Chondrocyte (in vitro differentiated cells): ENCODE results near the gene SLC27A2. TPM values are rescaled to one million over a fixed set of nuclear protein-coding genes. Genes with fewer than 3 reads are reported as not detected.

Experiments used
- DNase-seq: peaks from one replicate; pipeline ENCODE4 v3.0.0; 2021; ENCODE audit warnings: mixed read lengths, low spot score
- H3K27ac Mint-ChIP-seq: one replicate; pipeline ENCODE4 v1.8.0; 2021; ENCODE audit warnings: mild to moderate bottlenecking, moderate library complexity, mixed read lengths; ENCODE audit not compliant: unreplicated experiment
- H3K27me3 Mint-ChIP-seq: 2 replicates; pipeline ENCODE4 v1.8.0; 2021; ENCODE audit warnings: low read depth, mixed read lengths
- H3K36me3 Mint-ChIP-seq: 2 replicates; pipeline ENCODE4 v1.8.0; 2021; ENCODE audit warnings: low read depth, mixed read lengths
- H3K4me1 Mint-ChIP-seq: 2 replicates; pipeline ENCODE4 v1.8.0; 2021; ENCODE audit warnings: low read depth, mild to moderate bottlenecking, mixed read lengths
- H3K4me3 Mint-ChIP-seq: one replicate; pipeline ENCODE4 v1.8.0; 2021; ENCODE audit warnings: mild to moderate bottlenecking, moderate library complexity, mixed read lengths; ENCODE audit not compliant: unreplicated experiment
- H3K9me3 Mint-ChIP-seq: 2 replicates; pipeline ENCODE4 v1.8.0; 2021; ENCODE audit warnings: low read depth, mixed read lengths
- CTCF ChIP-seq: fragments of 200-600 bp; sonication (generic); IDR thresholded peaks from 2 replicates; pipeline ENCODE4 v1.5.0; 2021; ENCODE audit warnings: antibody characterized with exemption, mild to moderate bottlenecking, moderate library complexity
- total RNA-seq: library from RNA; stranded (reverse); gene quantifications from 3 replicates; pipeline ENCODE4 v1.2.1, GENCODE V29; 2021

SLC27A2 gene
- total RNA-seq, 1 donor from 2014 or later: not detected

- DNase-seq: no peak
- H3K9me3 Mint-ChIP-seq: no peaks in the 10 kb centered on the region
Observed at GRCh38 chr15:50257332-50257731, 75.3 kb downstream of the SLC27A2 start.

DNA sequence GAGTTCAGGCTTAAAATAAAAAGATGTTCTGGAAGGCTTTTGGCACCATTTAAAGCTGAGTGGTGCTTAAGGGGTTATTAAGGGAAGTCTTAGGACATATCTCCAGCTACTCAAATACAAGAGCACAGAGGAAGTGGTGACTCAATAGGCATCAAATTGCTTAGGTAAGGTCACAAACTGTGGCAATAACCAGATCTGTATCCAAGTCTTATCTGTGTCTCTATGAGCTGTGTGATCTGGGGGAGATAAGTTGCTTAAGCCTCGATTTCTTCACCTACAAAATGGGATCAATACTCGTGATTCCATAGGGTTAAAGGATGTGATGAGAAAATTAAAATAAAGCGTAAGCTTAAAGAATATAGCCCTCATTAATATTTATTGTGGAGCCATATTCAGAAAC, 75.9 kb downstream of the SLC27A2 start:
- H3K27ac Mint-ChIP-seq: no peak overlapping the region
- H3K4me1 Mint-ChIP-seq: no peaks in the 10 kb centered on the region
- H3K27me3 Mint-ChIP-seq: no peaks in the 10 kb centered on the region
- TF ChIP-seq CTCF: no peak
- no peaks in the 10 kb centered on the region for H3K9me3 Mint-ChIP-seq
- H3K36me3 Mint-ChIP-seq: no peaks in the 10 kb centered on the region
- DNase-seq: no peak
- no peak overlapping the region for H3K4me3 Mint-ChIP-seq

More at GRCh38 chr15:50257332-50257731, 75.3 kb downstream of the SLC27A2 start:
- Mint-ChIP-seq H3K27ac (no peak overlapping the region), H3K4me3 (no peak overlapping the region), H3K27me3 (no peaks in the 10 kb centered on the region), H3K36me3 (no peaks in the 10 kb centered on the region), H3K4me1 (no peaks in the 10 kb centered on the region)
- TF ChIP-seq CTCF: no peak

- no peak for DNase-seq
- no peak for TF ChIP-seq CTCF
- no peaks in the 10 kb centered on the region for H3K36me3 Mint-ChIP-seq
- H3K9me3 Mint-ChIP-seq: no peaks in the 10 kb centered on the region
- H3K27me3 Mint-ChIP-seq: no peaks in the 10 kb centered on the region
- H3K4me1 Mint-ChIP-seq: no peaks in the 10 kb centered on the region
- H3K4me3 Mint-ChIP-seq: no peak overlapping the region
- H3K27ac Mint-ChIP-seq: no peak overlapping the region
Observed at GRCh38 chr15:50259276-50259675, 77.3 kb downstream of the SLC27A2 start.

DNA sequence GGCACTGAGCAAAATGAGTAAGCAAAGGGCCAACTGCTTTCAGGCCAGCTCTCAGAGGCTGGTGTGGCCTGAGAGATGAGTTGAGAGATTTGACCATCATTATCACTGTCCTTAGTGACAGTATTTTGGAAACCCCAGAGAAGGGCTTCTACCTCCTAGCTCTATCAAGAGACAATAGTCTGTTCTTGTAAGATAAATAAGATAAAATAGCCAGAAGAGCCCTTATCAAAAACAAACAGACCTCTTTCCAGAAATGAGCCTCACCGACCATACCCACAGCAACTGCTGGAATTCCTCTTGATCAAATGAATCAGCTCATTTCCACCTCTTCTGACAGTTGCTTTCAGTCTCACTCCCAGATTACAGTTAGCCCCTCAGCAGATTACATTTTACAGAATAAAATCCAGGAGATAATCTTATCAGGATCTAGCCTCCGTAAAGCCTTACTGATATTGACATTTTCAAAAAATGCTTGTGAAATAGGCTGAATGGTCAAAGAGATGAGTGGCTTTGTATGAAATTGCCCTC, 79.0 kb downstream of the SLC27A2 start:
- no peaks in the 10 kb centered on the region for H3K36me3 Mint-ChIP-seq
- no peak overlapping the region for H3K4me3 Mint-ChIP-seq
- no peak for DNase-seq
- no peak for TF ChIP-seq CTCF
- H3K27ac Mint-ChIP-seq: no peak overlapping the region
- no peaks in the 10 kb centered on the region for H3K27me3 Mint-ChIP-seq
- no peaks in the 10 kb centered on the region for H3K4me1 Mint-ChIP-seq
- no peaks in the 10 kb centered on the region for H3K9me3 Mint-ChIP-seq

- peaks cover 3% of the 10 kb centered on the region for H3K36me3 Mint-ChIP-seq
- H3K9me3 Mint-ChIP-seq: no peaks in the 10 kb centered on the region
- no peak overlapping the region for H3K27ac Mint-ChIP-seq
- no peaks in the 10 kb centered on the region for H3K4me1 Mint-ChIP-seq
- H3K4me3 Mint-ChIP-seq: no peak overlapping the region
- TF ChIP-seq CTCF: no peak
- no peak for DNase-seq
- H3K27me3 Mint-ChIP-seq: peaks cover 4% of the 10 kb centered on the region
Observed at GRCh38 chr15:50261981-50262380, 80.0 kb downstream of the SLC27A2 start.
